Activated CD4-positive, CD25-positive, alpha-beta regulatory T cell treated with anti-CD3 and anti-CD28 coated beads, Interleukin-2, amount 50 U/mL, for 72 hours (primary cell): Measurements from ENCODE around the gene NTN4.
"Not testable (repeated sequence)": the region's sequence is repeated elsewhere in the genome, so short reads cannot be mapped to it uniquely, and the experiment has no call there.

Source experiments
- DNase-seq: peaks from one replicate; pipeline ENCODE4 v3.0.0; 2021

The NTN4 gene

GRCh38 chr12:95705143-95705542, 85.4 kb downstream of the NTN4 start:
- no peak for DNase-seq

- no peak for DNase-seq
Measured at GRCh38 chr12:95703986-95704385, 86.6 kb downstream of the NTN4 start.

GRCh38 chr12:95701722-95702418, 88.7 kb downstream of the NTN4 start:
- no peak for DNase-seq

- DNase-seq = no peak
Measured at GRCh38 chr12:95701275-95701674, 89.3 kb downstream of the NTN4 start.

GRCh38 chr12:95700316-95700785, 90.2 kb downstream of the NTN4 start:
- no peak for DNase-seq

GRCh38 chr12:95699579-95699978, 91.0 kb downstream of the NTN4 start:
- DNase-seq = no peak

- no peak for DNase-seq
Measured at GRCh38 chr12:95694136-95694535, 96.4 kb downstream of the NTN4 start.

GRCh38 chr12:95693689-95694088, 96.9 kb downstream of the NTN4 start:
- no peak for DNase-seq

- DNase-seq = no peak
Measured at GRCh38 chr12:95690861-95691635, 99.5 kb downstream of the NTN4 start.

- no peak for DNase-seq
Measured at GRCh38 chr12:95687937-95688336, 102.6 kb downstream of the NTN4 start.

- no peak for DNase-seq
Measured at GRCh38 chr12:95683418-95683817, 107.1 kb downstream of the NTN4 start.

GRCh38 chr12:95681210-95681765, 109.3 kb downstream of the NTN4 start:
- DNase-seq = no peak

GRCh38 chr12:95678684-95679083, 111.9 kb downstream of the NTN4 start:
- DNase-seq = no peak

- DNase-seq = not testable (repeated sequence)
Measured at GRCh38 chr12:95677782-95678181, 112.8 kb downstream of the NTN4 start.

- DNase-seq = no peak
Measured at GRCh38 chr12:95674631-95675030, 115.9 kb downstream of the NTN4 start.

- DNase-seq = no peak
Measured at GRCh38 chr12:95674163-95674562, 116.4 kb downstream of the NTN4 start.

- DNase-seq = no peak
Measured at GRCh38 chr12:95673576-95673975, 117.0 kb downstream of the NTN4 start.

GRCh38 chr12:95672166-95672565, 118.4 kb downstream of the NTN4 start:
- DNase-seq = no peak

GRCh38 chr12:95671265-95671664, 119.3 kb downstream of the NTN4 start:
- DNase-seq = no peak

- no peak for DNase-seq
Measured at GRCh38 chr12:95663525-95663924, 127.0 kb downstream of the NTN4 start.

- no peak for DNase-seq
Measured at GRCh38 chr12:95661360-95661759, 129.2 kb downstream of the NTN4 start.

- DNase-seq = no peak
Measured at GRCh38 chr12:95658386-95658785, 132.2 kb downstream of the NTN4 start.

GRCh38 chr12:95654665-95655064, 135.9 kb downstream of the NTN4 start:
- DNase-seq = not testable (repeated sequence)
